HFF-Myc (cell line): ENCODE results near the gene MTURN.

Experiments
- DNase-seq: peaks from one replicate; pipeline ENCODE4 v3.0.0-alpha.2; 2011; ENCODE audit warnings: low read depth; ENCODE audit errors: extremely low read depth
- H3K4me3 ChIP-seq: replicated peaks from 2 replicates; pipeline ENCODE4 v1.5.1; 2011; ENCODE audit warnings: low read depth, mild to moderate bottlenecking, control low read depth, low read length
- TF ChIP-seq, protein P1 (sequence below): IDR thresholded peaks from 2 replicates; pipeline ENCODE4 v1.5.1; 2012; ENCODE audit warnings: mild to moderate bottlenecking, low read depth, low read length, control low read depth; ENCODE audit errors: missing control alignments

MTURN gene

GRCh38 chr7:30177186-30177585 lies 42.4 kb downstream of the MTURN start:
- H3K4me3 ChIP-seq = no peak overlapping the region
- no peak for DNase-seq
- TF ChIP-seq, protein P1, sequence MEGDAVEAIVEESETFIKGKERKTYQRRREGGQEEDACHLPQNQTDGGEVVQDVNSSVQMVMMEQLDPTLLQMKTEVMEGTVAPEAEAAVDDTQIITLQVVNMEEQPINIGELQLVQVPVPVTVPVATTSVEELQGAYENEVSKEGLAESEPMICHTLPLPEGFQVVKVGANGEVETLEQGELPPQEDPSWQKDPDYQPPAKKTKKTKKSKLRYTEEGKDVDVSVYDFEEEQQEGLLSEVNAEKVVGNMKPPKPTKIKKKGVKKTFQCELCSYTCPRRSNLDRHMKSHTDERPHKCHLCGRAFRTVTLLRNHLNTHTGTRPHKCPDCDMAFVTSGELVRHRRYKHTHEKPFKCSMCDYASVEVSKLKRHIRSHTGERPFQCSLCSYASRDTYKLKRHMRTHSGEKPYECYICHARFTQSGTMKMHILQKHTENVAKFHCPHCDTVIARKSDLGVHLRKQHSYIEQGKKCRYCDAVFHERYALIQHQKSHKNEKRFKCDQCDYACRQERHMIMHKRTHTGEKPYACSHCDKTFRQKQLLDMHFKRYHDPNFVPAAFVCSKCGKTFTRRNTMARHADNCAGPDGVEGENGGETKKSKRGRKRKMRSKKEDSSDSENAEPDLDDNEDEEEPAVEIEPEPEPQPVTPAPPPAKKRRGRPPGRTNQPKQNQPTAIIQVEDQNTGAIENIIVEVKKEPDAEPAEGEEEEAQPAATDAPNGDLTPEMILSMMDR = no peak

DNA sequence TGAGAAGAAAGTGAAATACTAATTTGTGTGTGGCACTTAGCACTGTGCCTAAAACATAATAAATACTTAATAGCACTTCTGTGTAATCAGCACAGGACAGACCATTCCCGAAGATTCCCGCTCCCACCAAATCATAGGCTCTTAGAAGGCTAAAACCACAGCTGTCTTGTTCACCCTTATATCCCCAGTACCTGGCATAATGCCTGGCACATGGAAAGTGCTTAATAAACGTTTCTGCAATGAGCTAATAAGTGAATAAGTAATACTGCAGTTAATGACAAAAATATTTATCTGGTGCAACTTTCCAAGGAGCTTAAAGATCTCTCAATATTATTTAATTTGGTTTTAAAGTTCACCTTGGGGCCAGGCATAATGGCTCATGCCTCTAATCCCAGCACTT lies 43.2 kb downstream of the MTURN start:
- no peak overlapping the region for H3K4me3 ChIP-seq
- TF ChIP-seq, protein P1 = no peak
- DNase-seq = no peak

DNA sequence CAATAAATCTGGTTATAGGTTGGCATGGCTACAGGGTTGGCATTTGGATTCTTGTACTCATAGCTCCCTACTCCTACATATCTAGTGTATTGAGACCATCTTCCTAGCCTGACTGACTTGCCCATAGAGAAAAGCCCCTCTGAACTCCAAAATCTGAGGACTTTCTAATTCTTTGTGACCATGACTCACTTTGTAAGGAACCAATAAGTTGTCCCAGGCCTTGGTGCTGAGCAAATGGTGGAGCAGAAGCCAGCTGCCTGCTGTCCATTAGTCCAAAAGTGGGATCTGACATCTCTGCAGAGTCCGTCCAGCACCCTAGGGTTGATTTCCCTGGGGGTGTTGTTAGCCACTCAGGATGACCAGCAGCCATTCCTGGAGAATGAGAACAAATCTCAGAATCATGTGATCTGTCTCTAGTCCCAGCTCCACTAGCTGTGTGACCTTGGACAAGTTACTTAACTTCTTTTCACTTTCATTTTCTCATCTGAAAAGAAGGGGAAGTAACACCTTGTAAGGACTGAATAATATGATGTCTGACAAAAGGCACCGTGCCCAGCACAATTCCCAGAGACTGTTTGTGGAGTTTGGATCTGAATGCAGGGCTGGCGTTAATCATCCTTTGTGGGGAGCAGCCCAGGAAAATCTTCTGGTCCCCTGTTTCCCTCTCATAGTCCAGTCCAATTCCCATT lies 44.1 kb downstream of the MTURN start:
- H3K4me3 ChIP-seq = no peak overlapping the region
- TF ChIP-seq, protein P1 = no peak
- DNase-seq = no peak

DNA sequence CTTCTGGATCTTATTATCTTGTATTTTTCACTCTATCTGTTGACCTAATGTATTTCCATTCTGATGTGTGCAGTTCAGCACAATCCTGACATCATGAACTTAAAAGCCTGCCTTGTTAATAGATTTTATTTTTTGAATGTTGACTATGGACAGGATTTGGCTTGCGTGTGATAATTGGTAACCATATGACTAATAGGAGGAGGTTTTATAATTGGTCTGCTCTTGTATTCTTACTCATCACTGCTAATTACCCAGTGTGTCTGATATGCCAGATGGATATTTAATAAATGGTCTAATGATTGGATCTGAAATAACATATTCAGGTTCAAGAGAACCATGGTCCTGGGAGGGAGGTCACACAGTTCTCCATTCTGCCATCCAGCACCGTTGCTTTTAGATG lies 45.9 kb downstream of the MTURN start:
- TF ChIP-seq, protein P1 = no peak
- DNase-seq = no peak
- no peak overlapping the region for H3K4me3 ChIP-seq

DNA sequence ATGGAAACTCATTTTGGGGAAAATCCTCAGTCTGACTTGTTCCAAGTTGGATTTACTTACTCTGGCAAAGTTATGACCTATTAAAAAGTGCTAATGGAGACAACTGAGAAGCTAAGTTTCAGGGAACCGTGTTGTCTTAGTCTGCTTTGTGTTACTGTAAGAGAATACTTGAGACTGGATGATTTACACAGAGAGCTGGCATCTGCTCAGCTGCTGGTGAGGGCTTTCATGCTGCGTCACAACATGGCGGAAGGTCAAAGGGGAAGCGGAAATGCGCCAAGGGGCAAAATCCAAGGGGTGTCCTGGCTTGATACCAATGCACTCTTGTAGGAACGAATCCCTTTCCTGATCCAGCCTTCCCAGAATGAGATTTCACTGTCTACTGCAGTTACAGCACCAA lies 46.4 kb downstream of the MTURN start:
- DNase-seq = no peak
- TF ChIP-seq, protein P1 = no peak
- H3K4me3 ChIP-seq = no peak overlapping the region

- DNase-seq = no peak
- TF ChIP-seq, protein P1 = no peak
- no peak overlapping the region for H3K4me3 ChIP-seq
Measured at GRCh38 chr7:30181736-30182522, 47.1 kb downstream of the MTURN start.

- H3K4me3 ChIP-seq = no peak overlapping the region
- TF ChIP-seq, protein P1 = no peak
- DNase-seq = no peak
Measured at GRCh38 chr7:30182814-30183213, 48.0 kb downstream of the MTURN start.
